GM18505 (cell line): ENCODE results near the gene APOB.

Experiments
- ATAC-seq: cut with Tn5 transposase; IDR thresholded peaks from one replicate; pipeline ENCODE4 v1.9.1; 2021; ENCODE audit not compliant: unreplicated experiment
- POLR2A ChIP-seq: IDR thresholded peaks from 4 replicates; pipeline ENCODE4 v1.6.1; 2011; ENCODE audit warnings: borderline replicate concordance; ENCODE audit not compliant: insufficient read depth, insufficient read length; ENCODE audit errors: extremely low read depth

Gene APOB

DNA sequence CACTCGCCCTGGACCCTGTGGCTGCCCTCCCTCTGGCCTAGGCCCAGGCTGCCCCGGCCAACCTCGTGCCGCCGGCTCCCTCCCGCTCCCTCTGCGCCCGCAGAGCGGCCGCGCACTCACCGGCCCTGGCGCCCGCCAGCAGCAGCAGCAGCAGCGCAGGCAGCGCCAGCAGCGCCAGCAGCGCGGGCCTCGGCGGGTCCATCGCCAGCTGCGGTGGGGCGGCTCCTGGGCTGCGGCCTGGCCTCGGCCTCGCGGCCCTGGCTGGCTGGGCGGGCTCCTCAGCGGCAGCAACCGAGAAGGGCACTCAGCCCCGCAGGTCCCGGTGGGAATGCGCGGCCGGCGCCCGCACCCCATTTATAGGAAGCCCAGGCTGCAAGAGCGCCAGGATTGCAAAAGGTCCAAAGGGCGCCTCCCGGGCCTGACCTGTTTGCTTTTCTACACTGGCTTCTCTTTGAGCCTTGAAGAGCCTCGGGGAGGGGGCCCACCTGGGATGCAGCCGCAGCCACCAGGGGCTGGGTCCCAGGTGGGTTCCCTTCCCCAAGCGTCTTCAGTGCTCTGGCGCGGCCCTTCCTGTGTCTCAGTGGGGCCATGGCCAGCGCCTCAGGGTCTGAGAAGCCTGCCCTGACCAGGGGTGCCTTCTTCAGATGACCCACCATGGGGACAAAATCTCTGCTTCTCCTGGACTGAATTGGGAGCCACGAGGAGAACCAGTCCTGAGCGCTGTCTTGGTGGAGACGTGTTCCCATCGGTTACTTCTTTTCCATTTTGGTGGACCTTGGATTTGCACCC lies at the start of gene APOB:
Gene APOB, minus strand, starts transcription at position 330 of the 789 bp plus-strand sequence. Its CDS starts 128 bp downstream, at position 202.
- TF ChIP-seq POLR2A, result no peak
- ATAC-seq, result no peak

- no peak for ATAC-seq
- no peak for TF ChIP-seq POLR2A
These were observed 48.5 kb upstream of the APOB start for GRCh38 chr2:21092308-21092869.

DNA sequence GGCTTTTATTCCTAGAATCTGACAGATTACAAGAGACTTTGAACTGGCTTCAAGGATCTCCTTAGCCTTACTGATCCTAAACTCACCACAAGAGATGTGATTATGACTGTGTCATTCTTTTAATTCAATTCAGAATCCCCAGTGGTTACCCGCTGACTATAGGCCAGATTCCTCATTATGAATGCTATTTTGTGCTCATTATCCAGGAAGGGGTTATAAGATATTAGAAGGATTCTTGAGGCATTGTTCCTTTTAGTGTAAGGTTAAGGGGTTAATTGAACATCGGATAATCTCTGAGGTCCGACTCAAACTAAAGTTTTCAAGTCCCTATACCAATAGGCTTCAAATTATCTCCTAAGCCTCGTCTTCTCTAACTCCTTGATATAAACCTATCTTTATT lies 40.5 kb upstream of the APOB start:
- no peak for ATAC-seq
- no peak for TF ChIP-seq POLR2A

DNA sequence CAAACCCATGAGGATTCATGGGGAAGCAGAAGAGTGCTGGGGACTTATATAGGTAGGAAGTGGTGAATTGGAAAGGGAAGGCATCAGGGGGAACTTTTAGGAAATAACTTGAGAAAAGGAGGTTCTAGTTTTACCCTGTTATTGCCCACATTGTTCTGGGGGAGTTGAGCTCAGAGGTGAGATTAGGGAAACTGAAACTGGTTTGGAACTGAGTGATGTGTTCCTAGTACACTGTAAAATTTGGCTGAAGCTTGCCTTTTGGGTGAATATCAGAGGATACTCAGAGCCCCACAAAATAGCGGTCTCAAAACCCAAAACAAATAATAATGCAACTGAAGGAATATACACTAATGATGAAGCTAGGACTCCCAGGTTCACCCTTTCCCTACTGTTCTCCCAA lies 39.6 kb upstream of the APOB start:
- no peak for TF ChIP-seq POLR2A

DNA sequence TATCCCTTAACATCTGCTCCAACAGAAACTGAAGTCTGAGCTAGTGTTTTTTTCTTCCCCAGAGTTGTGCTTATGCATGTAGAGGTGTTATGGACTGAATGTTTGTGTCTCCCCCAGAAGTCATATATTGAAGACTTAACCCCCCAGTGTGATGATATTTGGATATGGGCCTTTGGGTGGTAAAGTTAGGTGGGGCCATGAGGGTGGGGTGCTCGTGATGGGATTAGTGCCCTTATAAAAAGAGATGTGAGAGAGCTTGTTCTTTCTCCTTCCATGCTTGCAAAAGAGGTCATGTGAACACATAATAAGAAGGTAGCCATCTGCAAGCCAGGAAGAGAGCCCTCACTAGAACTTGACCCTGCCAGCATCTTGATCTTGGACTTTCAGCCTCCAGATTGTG lies 34.4 kb upstream of the APOB start:
- no peak for TF ChIP-seq POLR2A
- ATAC-seq, result no peak

More for the DNA sequence above, 39.6 kb upstream of the APOB start:
- no peak for ATAC-seq

- ATAC-seq, result no peak
- TF ChIP-seq POLR2A, result no peak
These were observed 28.8 kb upstream of the APOB start for GRCh38 chr2:21072477-21073242.

DNA sequence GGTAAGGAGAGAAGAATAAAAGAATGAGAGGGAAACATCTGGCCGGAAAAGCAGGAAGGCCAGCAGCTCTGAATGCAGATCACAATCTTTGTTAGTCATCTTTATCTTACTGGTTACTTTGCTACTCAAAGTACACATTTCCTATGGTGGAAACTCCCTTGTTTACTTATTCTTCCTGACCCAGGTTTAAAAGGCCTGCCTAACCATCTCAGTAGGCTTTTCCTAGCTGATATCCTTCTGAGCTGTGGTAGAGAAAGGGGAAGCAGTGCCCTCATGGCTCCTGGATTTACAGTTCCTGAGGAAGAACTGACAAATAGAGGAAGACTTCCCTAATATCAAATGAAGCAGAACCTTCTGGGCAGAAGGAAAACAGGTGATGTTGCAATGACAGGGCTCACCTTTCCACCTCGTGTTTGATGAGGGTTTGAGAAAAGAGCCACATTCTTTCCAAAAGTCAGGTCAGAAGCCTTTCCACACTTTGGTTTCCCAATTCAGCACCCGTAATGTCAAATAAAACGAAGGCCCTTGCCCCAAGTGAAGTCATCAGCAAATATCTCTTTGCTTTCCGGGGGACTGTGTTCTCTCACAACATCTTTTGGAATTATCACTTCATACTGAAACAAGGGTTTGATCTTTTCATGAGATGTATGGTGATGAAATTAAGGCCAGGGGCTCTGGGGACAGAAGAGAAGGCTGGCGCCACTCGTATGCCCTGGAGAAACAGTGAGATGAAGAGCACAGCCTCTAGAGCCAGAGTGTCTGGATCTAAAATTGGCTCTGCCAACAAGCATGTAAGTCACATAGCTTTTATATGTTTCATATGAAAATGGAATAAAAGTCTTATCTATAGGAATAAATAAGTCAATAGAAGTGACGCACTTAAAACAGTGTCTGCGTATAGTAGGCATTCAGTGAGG lies 26.7 kb upstream of the APOB start:
- ATAC-seq, result no peak
- TF ChIP-seq POLR2A, result no peak

DNA sequence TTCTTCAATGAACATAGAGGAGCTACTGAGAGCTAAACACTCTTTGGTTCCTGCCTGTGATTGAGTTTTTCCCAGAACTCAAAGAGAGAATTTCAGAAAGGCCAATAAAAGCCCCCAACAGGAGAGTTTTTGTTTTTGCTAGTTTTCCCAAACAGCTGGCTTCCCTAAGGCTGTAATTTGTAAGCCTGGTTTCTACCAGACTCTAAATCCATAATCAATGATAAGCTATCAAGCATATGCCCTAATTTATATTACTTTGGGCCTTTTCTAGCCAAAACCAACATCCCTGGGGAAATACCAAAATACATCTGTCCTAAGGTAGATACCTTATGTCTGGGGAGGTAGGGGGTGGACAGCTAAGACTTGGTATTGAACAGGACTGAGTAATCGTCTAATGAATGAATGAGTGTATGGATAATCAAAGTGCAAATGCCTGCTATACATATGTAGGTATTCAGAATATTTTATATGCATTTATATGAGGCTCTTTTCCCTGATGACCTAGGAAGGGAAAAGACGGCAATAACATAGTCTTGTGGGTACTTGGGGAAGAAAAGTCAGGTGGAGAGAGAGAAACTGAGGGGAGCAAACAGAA lies 26.0 kb upstream of the APOB start:
- no peak for TF ChIP-seq POLR2A
- no peak for ATAC-seq

- TF ChIP-seq POLR2A, result no peak
- ATAC-seq, result no peak
These were observed 24.1 kb upstream of the APOB start for GRCh38 chr2:21067859-21068537.

GRCh38 chr2:21067125-21067524 lies 23.3 kb upstream of the APOB start:
- TF ChIP-seq POLR2A, result no peak
- ATAC-seq, result no peak

- TF ChIP-seq POLR2A, result no peak
- ATAC-seq, result no peak
These were observed 16.2 kb upstream of the APOB start for GRCh38 chr2:21059885-21060610.
